NCI-H446 treated with DMSO at 0.1 percent for 48 hours (cell line): Measurements from ENCODE around the gene HAX1.
A peak's percentile ranks its signal among the peaks of the same experiment; 100 is the strongest.
"Not testable (repeated sequence)": the region's sequence is repeated elsewhere in the genome, so short reads cannot be mapped to it uniquely, and the experiment has no call there.

Experiments used
- DNase-seq: peaks from one replicate; lab custom pipeline; 2025; lab: John Stamatoyannopoulos, UW

HAX1 gene

GRCh38 chr1:154287591-154287990 lies 15.2 kb downstream of the HAX1 start:
- DNase-seq, result not testable (repeated sequence)

- DNase-seq, result no peak
Measured at GRCh38 chr1:154288661-154289060, 16.2 kb downstream of the HAX1 start.

GRCh38 chr1:154290921-154291320 lies 18.5 kb downstream of the HAX1 start:
- no peak for DNase-seq

DNA sequence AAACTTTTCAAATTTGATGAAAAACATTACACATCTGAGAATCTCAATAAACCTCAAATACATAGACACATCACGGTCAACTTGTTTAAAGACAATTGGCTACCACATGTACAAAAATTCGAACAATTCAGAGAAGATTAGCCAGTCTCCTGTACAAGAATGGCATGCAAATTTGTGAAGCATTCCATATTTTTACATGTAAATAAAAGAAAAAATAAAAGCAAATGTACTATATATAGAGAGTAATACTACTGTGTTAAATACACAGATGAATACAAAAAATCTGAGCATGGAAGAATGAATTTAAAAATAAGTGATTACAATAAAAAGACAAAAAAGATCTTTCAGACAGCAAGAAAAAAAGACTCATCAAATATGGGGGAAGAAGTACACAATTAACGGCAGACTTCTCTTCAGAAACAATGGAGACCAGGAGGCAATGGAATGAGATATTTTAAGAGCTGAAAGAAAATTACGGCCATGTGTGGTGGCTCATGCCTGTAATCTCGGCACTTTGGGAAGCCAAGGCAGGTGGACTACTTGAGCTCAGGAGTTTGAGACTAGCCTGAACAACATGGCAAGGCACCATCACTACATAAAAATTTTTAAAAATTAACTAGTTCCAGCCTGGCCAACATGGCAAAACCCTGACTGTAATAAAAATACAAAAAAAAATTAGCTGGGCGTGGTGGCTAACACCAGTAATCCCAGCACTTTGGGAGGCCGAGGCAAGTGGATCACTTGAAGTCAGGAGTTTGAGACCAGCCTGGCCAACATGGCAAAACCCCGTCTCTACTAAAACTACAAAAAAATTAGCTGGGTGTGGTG lies 23.2 kb downstream of the HAX1 start:
- DNase-seq, result no peak

- no peak for DNase-seq
Measured at GRCh38 chr1:154301582-154301981, 29.2 kb downstream of the HAX1 start.

DNA sequence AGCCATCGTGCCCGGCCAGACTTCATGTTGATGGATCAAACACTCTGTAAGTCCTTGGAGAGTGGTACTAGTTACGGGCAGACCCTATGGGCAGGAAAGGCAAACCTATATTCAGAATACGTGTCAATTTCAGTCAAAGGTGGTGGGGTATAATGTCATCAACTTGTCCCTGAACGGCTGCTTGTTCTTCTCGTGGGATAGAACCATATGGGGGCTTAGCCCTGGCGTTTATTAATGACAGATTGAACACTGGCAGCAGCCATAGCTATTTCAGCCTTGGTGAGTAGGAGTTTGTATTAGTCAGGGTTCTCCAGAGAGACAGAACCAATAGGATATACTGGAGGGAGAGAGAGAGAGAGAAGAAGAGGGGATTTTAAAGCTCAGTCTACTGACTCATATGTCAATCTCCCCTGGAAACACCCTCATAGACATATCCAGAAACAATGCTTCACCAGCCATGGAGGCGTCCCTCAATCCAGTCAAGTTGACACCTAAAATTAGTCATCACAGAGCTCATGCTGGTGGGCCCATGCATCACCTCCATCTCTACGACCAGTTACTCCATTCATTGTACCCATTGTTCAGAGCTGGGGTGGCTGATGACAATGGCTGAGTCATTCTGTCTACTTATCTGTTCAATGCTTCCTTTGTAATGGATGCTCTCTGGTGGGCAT lies 32.4 kb downstream of the HAX1 start:
- DNase-seq, result no peak

DNA sequence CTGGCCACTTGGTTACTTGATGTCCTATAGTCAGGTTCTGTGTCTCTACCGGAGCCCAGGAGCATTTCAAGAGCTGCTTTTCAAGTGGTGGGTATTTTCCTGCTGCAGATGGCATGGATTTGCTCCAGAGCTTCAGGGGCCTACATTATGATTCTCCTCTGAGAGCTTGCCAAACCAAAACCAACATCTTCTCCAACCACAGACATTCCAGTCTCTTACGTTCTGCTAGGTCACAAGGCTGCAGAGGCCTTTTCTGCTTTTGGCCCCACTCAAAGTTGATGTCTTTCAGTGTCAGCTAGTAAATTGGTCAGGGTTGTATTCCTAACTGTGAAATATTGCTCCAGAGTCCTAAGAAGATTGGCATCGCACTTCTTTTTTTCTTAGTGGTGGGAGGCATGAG lies 33.7 kb downstream of the HAX1 start:
- DNase-seq, result no peak

- DNase-seq, result not testable (repeated sequence)
Measured at GRCh38 chr1:154307670-154308270, 35.3 kb downstream of the HAX1 start.

DNA sequence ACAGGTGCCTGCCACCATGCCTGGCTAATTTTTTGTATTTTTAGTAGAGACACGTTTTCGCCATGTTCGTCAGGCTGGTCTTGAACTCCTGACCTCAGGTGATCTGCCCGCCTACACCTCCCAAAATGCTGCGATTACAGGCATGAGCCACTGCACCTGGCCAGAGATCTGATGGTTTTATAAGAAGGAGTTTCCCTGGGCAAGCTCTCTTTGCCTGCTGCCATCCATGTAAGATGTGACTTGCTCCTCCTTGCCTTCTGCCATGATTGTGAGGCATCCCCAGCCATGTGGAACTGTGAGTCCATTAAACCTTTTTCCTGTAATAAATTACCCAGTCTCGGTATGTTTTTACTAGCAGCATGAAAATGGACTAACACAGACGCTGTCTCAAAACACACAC lies 36.7 kb downstream of the HAX1 start:
- DNase-seq, result not testable (repeated sequence)

DNA sequence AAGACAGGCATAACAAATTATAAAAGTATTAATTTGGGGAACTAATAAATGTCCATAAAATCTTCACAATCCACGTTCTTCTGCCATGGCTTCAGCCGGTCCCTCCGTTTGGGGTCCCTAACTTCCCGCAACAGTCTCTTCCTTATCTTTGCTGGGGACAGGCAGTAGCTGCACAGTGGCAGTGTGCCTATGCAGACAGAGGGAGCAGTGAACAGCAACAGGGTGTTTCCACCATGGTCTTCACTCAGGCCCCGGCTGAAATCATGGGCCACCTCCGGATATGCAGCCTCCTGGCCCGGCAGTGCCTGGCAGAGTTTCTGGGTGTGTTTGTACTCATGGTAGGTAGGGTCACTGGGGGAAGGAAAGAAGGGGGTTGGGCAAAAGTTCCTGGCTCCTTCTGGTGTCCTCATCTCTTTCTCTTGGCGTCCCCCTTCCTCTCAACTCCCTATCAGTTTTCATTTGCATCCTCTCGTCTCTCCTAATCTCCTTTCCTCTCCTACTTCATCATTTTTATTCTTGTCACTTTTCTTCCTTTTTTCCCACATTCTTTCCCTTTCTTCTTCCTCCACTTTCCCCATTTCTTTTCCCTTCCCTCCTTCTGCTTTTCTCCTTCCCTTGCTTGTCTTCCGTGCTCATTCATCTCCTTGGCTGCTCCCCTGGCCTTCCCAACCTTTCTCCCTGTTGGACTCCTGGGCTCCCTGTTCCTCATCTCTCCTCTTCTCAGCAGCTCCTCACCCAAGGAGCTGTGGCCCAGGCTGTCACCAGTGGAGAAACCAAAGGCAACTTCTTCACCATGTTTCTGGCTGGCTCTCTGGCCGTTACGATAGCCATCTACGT lies 40.0 kb downstream of the HAX1 start:
- DNase-seq, result not testable (repeated sequence)

GRCh38 chr1:154313066-154313356 lies 40.6 kb downstream of the HAX1 start:
- DNase-seq, result no peak

- not testable (repeated sequence) for DNase-seq
Measured at GRCh38 chr1:154314226-154314625, 41.8 kb downstream of the HAX1 start.

DNA sequence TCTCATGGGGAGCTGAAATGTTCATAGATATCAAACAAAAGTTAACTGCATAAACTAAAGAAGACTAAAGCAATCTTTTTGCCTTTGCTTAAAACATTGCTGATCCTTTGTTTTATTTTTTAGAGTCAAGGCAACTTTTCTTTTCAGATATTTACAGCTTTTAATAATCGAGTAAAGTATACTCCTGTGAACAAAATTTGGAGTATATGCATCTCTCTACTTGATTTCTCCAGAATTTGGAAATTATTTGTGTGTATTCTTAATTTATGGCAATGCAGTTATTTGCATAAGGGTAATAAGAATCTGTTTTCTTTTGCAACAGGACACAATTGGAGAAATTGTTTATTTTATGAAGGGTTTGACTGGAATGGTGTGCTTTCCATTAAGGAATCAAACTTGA lies 44.3 kb downstream of the HAX1 start:
- DNase-seq, result no peak

DNA sequence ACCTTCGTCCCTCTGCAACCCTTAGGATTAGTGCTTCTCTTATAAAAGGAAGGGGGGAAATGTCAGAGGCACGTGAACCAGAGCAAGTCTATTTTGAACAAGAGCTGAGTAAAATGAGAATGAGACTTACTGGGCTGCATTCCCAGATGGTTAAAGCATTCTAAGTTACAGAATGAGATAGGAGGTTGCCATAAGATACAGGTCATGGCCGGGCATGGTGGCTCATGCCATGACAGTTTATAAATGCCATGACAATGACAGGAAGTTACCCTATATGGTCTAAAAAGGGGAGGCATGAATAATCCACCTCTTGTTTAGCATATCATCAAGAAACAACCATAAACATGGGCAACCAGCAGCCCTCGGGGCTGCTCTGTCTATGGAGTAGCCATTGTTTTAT lies 46.0 kb downstream of the HAX1 start:
- no peak for DNase-seq

DNA sequence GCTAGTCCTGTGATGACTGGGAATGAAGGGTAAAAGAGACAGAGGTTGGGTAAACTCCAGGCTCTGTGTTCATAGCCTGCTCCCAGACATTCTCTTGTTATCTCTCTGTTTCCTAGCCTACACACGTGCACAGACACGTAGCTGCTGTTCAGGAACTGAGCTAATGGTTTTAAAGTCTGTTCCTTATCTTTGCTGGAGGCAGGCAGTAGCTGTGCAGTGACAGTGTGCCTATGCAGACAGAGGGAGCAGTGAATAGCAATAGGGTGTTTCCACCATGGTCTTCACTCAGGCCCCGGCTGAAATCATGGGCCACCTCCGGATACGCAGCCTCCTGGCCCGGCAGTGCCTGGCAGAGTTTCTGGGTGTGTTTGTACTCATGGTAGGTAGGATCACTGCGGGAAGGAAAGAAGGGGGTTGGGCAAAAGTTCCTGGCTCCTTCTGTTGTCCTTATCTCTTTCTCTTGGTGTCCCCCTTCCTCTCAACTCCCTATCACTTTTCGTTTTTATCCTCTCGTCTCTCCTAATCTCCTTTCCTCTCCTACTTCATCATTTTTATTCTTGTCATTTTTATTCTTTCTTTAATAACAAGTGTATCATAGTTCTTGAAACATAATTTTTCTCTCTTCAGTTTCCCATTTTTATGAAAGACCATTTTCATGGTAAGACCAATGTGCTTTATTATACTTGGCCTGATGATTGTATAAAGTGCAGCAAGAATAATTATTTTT lies 48.6 kb downstream of the HAX1 start, which contains the start of gene AQP10:
TSS of gene AQP10 (plus strand) at position 212 of the 727 bp plus-strand sequence. CDS start at position 275, 63 bp downstream.
- no peak for DNase-seq

DNA sequence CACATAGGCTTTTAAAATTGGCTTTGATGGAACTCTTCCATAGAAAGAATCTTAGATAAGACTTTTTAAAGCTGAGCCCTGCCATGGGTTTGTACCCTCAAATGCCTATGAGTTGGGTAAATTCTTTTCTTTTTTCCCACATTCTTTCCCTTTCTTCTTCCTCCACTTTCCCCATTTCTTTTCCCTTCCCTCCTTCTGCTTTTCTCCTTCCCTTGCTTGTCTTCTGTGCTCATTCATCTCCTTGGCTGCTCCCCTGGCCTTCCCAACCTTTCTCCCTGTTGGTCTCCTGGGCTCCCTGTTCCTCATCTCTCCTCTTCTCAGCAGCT lies 49.1 kb downstream of the HAX1 start:
- DNase-seq, result not testable (repeated sequence)

DNA sequence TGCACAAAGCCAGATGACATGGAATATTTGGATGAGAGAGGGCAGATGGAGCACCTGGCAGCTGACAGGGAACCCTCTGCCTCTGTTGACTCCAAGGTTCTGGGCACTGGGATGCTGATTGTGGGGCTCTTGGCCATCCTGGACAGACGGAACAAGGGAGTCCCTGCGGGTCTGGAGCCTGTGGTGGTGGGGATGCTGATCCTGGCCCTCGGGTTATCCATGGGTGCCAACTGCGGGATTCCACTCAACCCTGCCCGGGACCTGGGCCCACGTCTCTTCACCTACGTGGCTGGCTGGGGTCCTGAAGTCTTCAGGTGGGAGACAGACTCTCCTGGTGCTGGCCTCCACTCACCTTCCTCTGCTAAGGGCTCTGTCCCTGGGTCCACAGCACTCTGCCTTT lies 51.1 kb downstream of the HAX1 start:
- DNase-seq, result no peak

GRCh38 chr1:154324241-154324640 lies 51.8 kb downstream of the HAX1 start:
- no peak for DNase-seq

- DNase-seq, result peak; percentile 47
Measured at GRCh38 chr1:154324669-154325582, 52.5 kb downstream of the HAX1 start, which contains the start of gene ATP8B2. TSS of gene ATP8B2 (plus strand) at chr1:154325525. CDS start at chr1:154328142, 2,617 bp downstream.
